HG03439 (cell line): ENCODE data around the gene MAN2A2.
"Not testable (repeated sequence)": the region's sequence is repeated elsewhere in the genome, so short reads cannot be mapped to it uniquely, and the experiment has no call there.

Experiments
- ATAC-seq: cut with Tn5 transposase; IDR thresholded peaks from one replicate; pipeline ENCODE4 v1.9.1; 2021; ENCODE audit warnings: mild to moderate bottlenecking, moderate library complexity; ENCODE audit not compliant: unreplicated experiment

Gene MAN2A2

GRCh38 chr15:90917569-90917968 is 14.5 kb downstream of the MAN2A2 start:
- ATAC-seq, result no peak

- ATAC-seq, result no peak
Observed at GRCh38 chr15:90918034-90918788, 15.1 kb downstream of the MAN2A2 start.

GRCh38 chr15:90918835-90919234 is 15.7 kb downstream of the MAN2A2 start:
- no peak for ATAC-seq

GRCh38 chr15:90921887-90922286 is 18.8 kb downstream of the MAN2A2 start:
- no peak for ATAC-seq

GRCh38 chr15:90922712-90923322 is 19.7 kb downstream of the MAN2A2 start:
- ATAC-seq, result peak; percentile 80

- ATAC-seq, result peak; percentile 56
Observed at GRCh38 chr15:90924375-90924774, 21.3 kb downstream of the MAN2A2 start.

GRCh38 chr15:90926766-90927165 is 23.7 kb downstream of the MAN2A2 start:
- not testable (repeated sequence) for ATAC-seq

- ATAC-seq, result not testable (repeated sequence)
Observed at GRCh38 chr15:90928106-90928505, 25.0 kb downstream of the MAN2A2 start.

- no peak for ATAC-seq
Observed at GRCh38 chr15:90929246-90930019, 26.3 kb downstream of the MAN2A2 start.

- ATAC-seq, result no peak
Observed at GRCh38 chr15:90930861-90931574, 27.9 kb downstream of the MAN2A2 start.

GRCh38 chr15:90931575-90931827 is 28.4 kb downstream of the MAN2A2 start:
- no peak for ATAC-seq

GRCh38 chr15:90931828-90932659 is 28.9 kb downstream of the MAN2A2 start, which contains the start of gene HDDC3:
HDDC3 (minus strand) TSS chr15:90932549; CDS start chr15:90932540, 9 bp downstream.
- ATAC-seq, result peak; percentile 45

- ATAC-seq, result no peak
Observed at GRCh38 chr15:90932660-90932991, 29.5 kb downstream of the MAN2A2 start.

- no peak for ATAC-seq
Observed at GRCh38 chr15:90933301-90933700, 30.2 kb downstream of the MAN2A2 start.

- peak; percentile 22 for ATAC-seq
Observed at GRCh38 chr15:90934256-90934948, 31.3 kb downstream of the MAN2A2 start.

- ATAC-seq, result peak; percentile 60
Observed at GRCh38 chr15:90934949-90935751, 32.0 kb downstream of the MAN2A2 start, which contains the start of gene UNC45A. UNC45A (plus strand) TSS chr15:90935285; CDS start chr15:90935325, 40 bp downstream.

GRCh38 chr15:90936823-90937222 is 33.7 kb downstream of the MAN2A2 start:
- ATAC-seq, result no peak

GRCh38 chr15:90938261-90938660 is 35.2 kb downstream of the MAN2A2 start:
- ATAC-seq, result no peak

- no peak for ATAC-seq
Observed at GRCh38 chr15:90939756-90940155, 36.7 kb downstream of the MAN2A2 start.
